K562 (cell line): ENCODE data around the gene LEMD1. TPM values are rescaled to one million over a fixed set of nuclear protein-coding genes. Genes with fewer than 3 reads are reported as not detected.

Source experiments
- C11orf30 ChIP-seq: fragments of 450-650 bp; IDR thresholded peaks from 2 replicates; pipeline ENCODE4 v1.6.1; 2016; ENCODE audit warnings: low read depth, mild to moderate bottlenecking
- GATAD2B ChIP-seq: fragments of 450-650 bp; IDR thresholded peaks from 2 replicates; pipeline ENCODE4 v1.6.1; 2017; ENCODE audit warnings: mild to moderate bottlenecking, borderline replicate concordance
- HNRNPK ChIP-seq: fragments of 200-400 bp; formaldehyde crosslinking; IDR thresholded peaks from one replicate; pipeline ENCODE4 v1.6.1; 2018; ENCODE audit warnings: mild to moderate bottlenecking, low read depth, low read length; ENCODE audit not compliant: poor library complexity, severe bottlenecking
- HNRNPLL ChIP-seq: fragments of 200-400 bp; formaldehyde crosslinking; IDR thresholded peaks from 2 replicates; pipeline ENCODE4 v1.6.1; 2017; ENCODE audit warnings: low read length, low read depth, mild to moderate bottlenecking; ENCODE audit not compliant: poor library complexity, severe bottlenecking
- MAFK ChIP-seq: IDR thresholded peaks from 2 replicates; pipeline ENCODE4 v1.6.1; 2011; ENCODE audit warnings: low read length, improper control_type of control experiment
- NONO ChIP-seq, 2 experiments: fragments of 200-400 bp in 1 of 2; fragments of 450-650 bp in 1 of 2; formaldehyde crosslinking in 1 of 2; IDR thresholded peaks; 2 replicates each; pipeline ENCODE4 v1.6.1; 2017; ENCODE audit warnings: low read depth in 2 of 2, mild to moderate bottlenecking in 2 of 2, moderate library complexity in 2 of 2, low read length in 1 of 2
- RFX1 ChIP-seq: fragments of 450-650 bp; IDR thresholded peaks from 2 replicates; pipeline ENCODE4 v1.6.1; 2016; ENCODE audit warnings: mild to moderate bottlenecking, moderate library complexity
- RNF219 ChIP-seq: fragments of 250-450 bp; sonication (Bioruptor Pico); IDR thresholded peaks from 2 replicates; pipeline ENCODE4 v1.5.0; 2022; ENCODE audit warnings: mild to moderate bottlenecking
- SRSF3 ChIP-seq: fragments of 200-400 bp; formaldehyde crosslinking; IDR thresholded peaks from 2 replicates; pipeline ENCODE4 v1.6.1; 2016; ENCODE audit warnings: mild to moderate bottlenecking, low read length, moderate library complexity; ENCODE audit not compliant: insufficient read depth
- TEAD4 ChIP-seq, 2 experiments: sonication (generic) in 1 of 2; formaldehyde crosslinking in 1 of 2; IDR thresholded peaks; 2 replicates each; pipeline versions ENCODE4 v1.6.1 to v1.8.0; 2012 to 2022; ENCODE audit warnings: borderline replicate concordance in 1 of 2, inconsistent platforms in 1 of 2, low read length in 1 of 2, mild to moderate bottlenecking in 1 of 2, missing genetic modification reagents in 1 of 2
- ZBTB43 ChIP-seq: sonication (generic); formaldehyde crosslinking; IDR thresholded peaks from 2 replicates; pipeline ENCODE4 v1.8.0; 2023; ENCODE audit warnings: mild to moderate bottlenecking, missing genetic modification reagents
- ZNF318 ChIP-seq, 2 experiments: fragments of 450-650 bp; IDR thresholded peaks; 2 replicates each; pipeline ENCODE4 v1.6.1; 2016; ENCODE audit warnings: mild to moderate bottlenecking in 2 of 2, borderline replicate concordance in 1 of 2, low read depth in 1 of 2, moderate library complexity in 1 of 2
- ZNF584 ChIP-seq: fragments of 200-800 bp; sonication (Bioruptor generic); IDR thresholded peaks from 2 replicates; pipeline ENCODE4 v1.6.1; 2016; ENCODE audit warnings: low read depth, mild to moderate bottlenecking, missing genetic modification characterization, missing compliant biosample characterization
- polyA plus RNA-seq, 8 experiments: library from polyadenylated mRNA; depleted of rRNA in 4 of 8; stranded (reverse) in 5 of 8; unstranded in 3 of 8; fragments of >200 nt; fragmentation: Nextera tagmentation in 2 of 8; fragmentation: Illumina TruSeq in 1 of 8; extraction: Ambion mirVana in 2 of 8; extraction: Trizol in 1 of 8; gene quantifications; 2 replicates each; pipeline versions ENCODE4 v1.2.1 to v1.2.3, GENCODE V29; 2011 to 2014; ENCODE audit warnings: inconsistent platforms in 1 of 8, missing spikeins in 1 of 8
- total RNA-seq, 7 experiments: library from RNA; depleted of rRNA in 6 of 7; stranded (reverse); fragments of >200 nt in 6 of 7; fragmentation: Illumina TruSeq in 2 of 7; extraction: Trizol in 2 of 7; gene quantifications; 2 replicates each; pipeline versions ENCODE4 v1.2.1 to v1.2.3, GENCODE V29; 2011 to 2021; ENCODE audit warnings: low replicate concordance in 1 of 7

The LEMD1 gene
- total and polyA plus RNA-seq, 9 of the 15 experiments (the other 6 are each of a cell fraction or from before 2014, with no cell fraction given): 0.11 to 2.4 (median 0.57) TPM; not detected in 1

- TF ChIP-seq ZBTB43 (no peak), SRSF3 (no peak), HNRNPK (no peak), RFX1 (peak; percentile 78), C11orf30 (peak; percentile 59; the same call in 1 of the 2 replicates), ZNF584 (CRISPR knock-in tag) (no peak), TEAD4 (IDR thresholded peaks at IDR 0.05; ENCODE audit: low read length) (no peak), TEAD4 (CRISPR knock-in tag; IDR thresholded peaks at IDR 0.05; ENCODE audit: borderline replicate concordance) (no peak), MAFK (peak; percentile 47; the same call in 1 of the 2 replicates), ZNF318 (IDR thresholded peaks at IDR 0.05; ENCODE audit: borderline replicate concordance in 1 of 2, low read depth in 1 of 2) (no peak), NONO (IDR thresholded peaks at IDR 0.05; ENCODE audit: low read depth in 2 of 2, low read length in 1 of 2) (no peak), GATAD2B (no peak), HNRNPLL (no peak), RNF219 (no peak)
These were observed 74.8 kb downstream of the LEMD1 start (continued) for GRCh38 chr1:205346956-205347574.
